Stomach (tissue), 4 donors: ENCODE measurements around the gene MREG.

ENCODE experiments used
- POLR2A ChIP-seq, 4 donors: fragments of 450-650 bp; IDR thresholded peaks; one replicate each; pipeline ENCODE4 v1.6.1; 2016; ENCODE audit warnings: antibody characterized with exemption in 4 of 4, control low read depth in 2 of 4, mild to moderate bottlenecking in 1 of 4, moderate library complexity in 1 of 4
- TF ChIP-seq, protein P1 (sequence below), 7 experiments: fragments of 450-650 bp in 4 of 7; fragments of 200-600 bp in 3 of 7; sonication (generic) in 3 of 7; IDR thresholded peaks; one replicate each; pipeline ENCODE4 v1.5.1; 2016 to 2019; ENCODE audit warnings: antibody characterized with exemption in 7 of 7, control low read depth in 2 of 7, mild to moderate bottlenecking in 1 of 7

DNA sequence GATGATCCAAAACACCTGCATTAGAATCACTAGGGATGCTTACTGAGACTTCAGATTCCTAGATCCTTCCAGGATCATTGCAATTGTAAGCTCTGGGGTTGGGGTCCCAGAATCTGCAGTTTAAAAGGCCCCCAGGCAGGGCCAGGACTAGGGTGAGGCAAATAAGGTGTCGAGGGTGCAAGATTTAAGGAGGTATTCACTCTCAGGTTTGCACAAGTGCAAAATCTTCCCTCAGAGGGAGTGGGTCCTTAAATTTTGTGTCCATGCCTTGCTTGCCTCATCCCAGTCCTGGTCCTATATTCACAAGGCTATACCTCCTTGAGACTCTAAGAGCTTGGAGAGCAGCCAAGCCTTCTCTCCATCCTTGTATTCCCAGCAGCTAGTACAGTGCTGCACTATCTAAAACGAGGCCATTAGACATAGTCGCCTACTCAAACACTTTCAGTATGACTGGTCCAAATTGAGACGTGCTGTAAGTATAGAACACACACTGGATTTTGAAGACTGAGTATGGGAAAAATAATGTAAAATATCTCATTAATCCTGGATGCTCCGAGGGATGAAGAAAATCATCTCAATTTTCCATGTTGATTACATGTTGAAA, 31.6 kb upstream of the MREG start:
- TF ChIP-seq POLR2A (IDR thresholded peaks at IDR 0.05), result no peak
- TF ChIP-seq, protein P1, sequence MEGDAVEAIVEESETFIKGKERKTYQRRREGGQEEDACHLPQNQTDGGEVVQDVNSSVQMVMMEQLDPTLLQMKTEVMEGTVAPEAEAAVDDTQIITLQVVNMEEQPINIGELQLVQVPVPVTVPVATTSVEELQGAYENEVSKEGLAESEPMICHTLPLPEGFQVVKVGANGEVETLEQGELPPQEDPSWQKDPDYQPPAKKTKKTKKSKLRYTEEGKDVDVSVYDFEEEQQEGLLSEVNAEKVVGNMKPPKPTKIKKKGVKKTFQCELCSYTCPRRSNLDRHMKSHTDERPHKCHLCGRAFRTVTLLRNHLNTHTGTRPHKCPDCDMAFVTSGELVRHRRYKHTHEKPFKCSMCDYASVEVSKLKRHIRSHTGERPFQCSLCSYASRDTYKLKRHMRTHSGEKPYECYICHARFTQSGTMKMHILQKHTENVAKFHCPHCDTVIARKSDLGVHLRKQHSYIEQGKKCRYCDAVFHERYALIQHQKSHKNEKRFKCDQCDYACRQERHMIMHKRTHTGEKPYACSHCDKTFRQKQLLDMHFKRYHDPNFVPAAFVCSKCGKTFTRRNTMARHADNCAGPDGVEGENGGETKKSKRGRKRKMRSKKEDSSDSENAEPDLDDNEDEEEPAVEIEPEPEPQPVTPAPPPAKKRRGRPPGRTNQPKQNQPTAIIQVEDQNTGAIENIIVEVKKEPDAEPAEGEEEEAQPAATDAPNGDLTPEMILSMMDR (IDR thresholded peaks at IDR 0.05), result no peak
